ENCODE data around the gene SNX22.

GRCh38 chr15:64111679-64112050 is 39.9 kb upstream of the SNX22 start:
- TF ChIP-seq, protein P1, sequence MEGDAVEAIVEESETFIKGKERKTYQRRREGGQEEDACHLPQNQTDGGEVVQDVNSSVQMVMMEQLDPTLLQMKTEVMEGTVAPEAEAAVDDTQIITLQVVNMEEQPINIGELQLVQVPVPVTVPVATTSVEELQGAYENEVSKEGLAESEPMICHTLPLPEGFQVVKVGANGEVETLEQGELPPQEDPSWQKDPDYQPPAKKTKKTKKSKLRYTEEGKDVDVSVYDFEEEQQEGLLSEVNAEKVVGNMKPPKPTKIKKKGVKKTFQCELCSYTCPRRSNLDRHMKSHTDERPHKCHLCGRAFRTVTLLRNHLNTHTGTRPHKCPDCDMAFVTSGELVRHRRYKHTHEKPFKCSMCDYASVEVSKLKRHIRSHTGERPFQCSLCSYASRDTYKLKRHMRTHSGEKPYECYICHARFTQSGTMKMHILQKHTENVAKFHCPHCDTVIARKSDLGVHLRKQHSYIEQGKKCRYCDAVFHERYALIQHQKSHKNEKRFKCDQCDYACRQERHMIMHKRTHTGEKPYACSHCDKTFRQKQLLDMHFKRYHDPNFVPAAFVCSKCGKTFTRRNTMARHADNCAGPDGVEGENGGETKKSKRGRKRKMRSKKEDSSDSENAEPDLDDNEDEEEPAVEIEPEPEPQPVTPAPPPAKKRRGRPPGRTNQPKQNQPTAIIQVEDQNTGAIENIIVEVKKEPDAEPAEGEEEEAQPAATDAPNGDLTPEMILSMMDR (IDR thresholded peaks at IDR 0.05), result no peak
- TF ChIP-seq POLR2A (IDR thresholded peaks at IDR 0.05), result no peak

Measured in prostate gland (tissue), 2 donors.